Neural cell (in vitro differentiated cells): ENCODE measurements around the gene RTTN.

Experiments
- EP300 ChIP-seq: fragments of 450-650 bp; conservative IDR thresholded peaks from 2 replicates; pipeline ENCODE4 v1.6.1; 2014; ENCODE audit warnings: antibody characterized with exemption, mild to moderate bottlenecking, moderate library complexity; ENCODE audit not compliant: poor library complexity, severe bottlenecking
- EZH2 ChIP-seq: fragments of 200-600, 300-800 bp; shearing (Covaris generic), sonication (generic); IDR thresholded peaks from 2 replicates; pipeline ENCODE4 v1.6.1; 2014; ENCODE audit warnings: antibody characterized with exemption, low read length, borderline replicate concordance, mild to moderate bottlenecking; ENCODE audit not compliant: insufficient read depth, poor library complexity, severe bottlenecking
- MXI1 ChIP-seq: fragments of 450-650 bp; conservative IDR thresholded peaks from 2 replicates; pipeline ENCODE4 v1.6.1; 2014; ENCODE audit warnings: antibody characterized with exemption, mild to moderate bottlenecking; ENCODE audit not compliant: poor library complexity, severe bottlenecking
- POLR2AphosphoS5 ChIP-seq: IDR thresholded peaks from 2 replicates; pipeline ENCODE4 v1.6.1; 2012
- RAD21 ChIP-seq: fragments of 450-650 bp; conservative IDR thresholded peaks from 2 replicates; pipeline ENCODE4 v1.6.1; 2014; ENCODE audit warnings: antibody characterized with exemption, mild to moderate bottlenecking, moderate library complexity
- SMC3 ChIP-seq: fragments of 450-650 bp; conservative IDR thresholded peaks from 2 replicates; pipeline ENCODE4 v1.6.1; 2014; ENCODE audit warnings: antibody characterized with exemption, mild to moderate bottlenecking, moderate library complexity; ENCODE audit not compliant: poor library complexity
- TAF1 ChIP-seq: IDR thresholded peaks from 2 replicates; pipeline ENCODE4 v1.6.1; 2012; ENCODE audit warnings: low read depth
- TF ChIP-seq, protein P1 (sequence below): fragments of 450-650 bp; IDR thresholded peaks from 2 replicates; pipeline ENCODE4 v1.5.1; 2014; ENCODE audit warnings: antibody characterized with exemption, mild to moderate bottlenecking, moderate library complexity; ENCODE audit not compliant: poor library complexity, severe bottlenecking

DNA sequence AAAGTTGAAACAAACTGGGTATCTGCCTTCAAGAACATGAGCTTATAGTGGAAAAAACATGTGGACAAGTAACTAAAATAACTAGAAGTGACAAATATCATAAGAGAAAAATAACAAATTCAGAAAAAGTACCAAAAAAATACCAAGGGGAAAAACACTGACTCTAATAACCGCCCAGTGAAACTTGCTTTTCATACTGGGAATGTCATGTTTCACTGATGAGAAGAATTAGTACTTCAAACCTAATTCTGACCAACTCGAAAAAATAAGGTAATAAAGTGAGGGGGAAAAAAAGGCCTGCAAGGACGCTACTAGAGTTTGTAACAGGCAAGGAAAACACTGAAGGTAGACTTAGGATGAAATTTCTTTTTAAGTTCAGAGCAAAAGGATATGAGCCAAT, 83.6 kb downstream of the RTTN start:
- TF ChIP-seq, protein P1, sequence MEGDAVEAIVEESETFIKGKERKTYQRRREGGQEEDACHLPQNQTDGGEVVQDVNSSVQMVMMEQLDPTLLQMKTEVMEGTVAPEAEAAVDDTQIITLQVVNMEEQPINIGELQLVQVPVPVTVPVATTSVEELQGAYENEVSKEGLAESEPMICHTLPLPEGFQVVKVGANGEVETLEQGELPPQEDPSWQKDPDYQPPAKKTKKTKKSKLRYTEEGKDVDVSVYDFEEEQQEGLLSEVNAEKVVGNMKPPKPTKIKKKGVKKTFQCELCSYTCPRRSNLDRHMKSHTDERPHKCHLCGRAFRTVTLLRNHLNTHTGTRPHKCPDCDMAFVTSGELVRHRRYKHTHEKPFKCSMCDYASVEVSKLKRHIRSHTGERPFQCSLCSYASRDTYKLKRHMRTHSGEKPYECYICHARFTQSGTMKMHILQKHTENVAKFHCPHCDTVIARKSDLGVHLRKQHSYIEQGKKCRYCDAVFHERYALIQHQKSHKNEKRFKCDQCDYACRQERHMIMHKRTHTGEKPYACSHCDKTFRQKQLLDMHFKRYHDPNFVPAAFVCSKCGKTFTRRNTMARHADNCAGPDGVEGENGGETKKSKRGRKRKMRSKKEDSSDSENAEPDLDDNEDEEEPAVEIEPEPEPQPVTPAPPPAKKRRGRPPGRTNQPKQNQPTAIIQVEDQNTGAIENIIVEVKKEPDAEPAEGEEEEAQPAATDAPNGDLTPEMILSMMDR: no peak
- TF ChIP-seq EP300 (no peak), RAD21 (no peak), POLR2AphosphoS5 (no peak), SMC3 (no peak), EZH2 (no peak), TAF1 (no peak), MXI1 (no peak)
